Measurements from ENCODE around the gene ASCC1. TPM values are rescaled to one million over a fixed set of nuclear protein-coding genes. Genes with fewer than 3 reads are reported as not detected.

The ASCC1 gene
- total and polyA plus RNA-seq, 2 of the 13 experiments (the other 11 are each of a cell fraction or from before 2014, with no cell fraction given), result 21.6 to 30.1 TPM

DNA sequence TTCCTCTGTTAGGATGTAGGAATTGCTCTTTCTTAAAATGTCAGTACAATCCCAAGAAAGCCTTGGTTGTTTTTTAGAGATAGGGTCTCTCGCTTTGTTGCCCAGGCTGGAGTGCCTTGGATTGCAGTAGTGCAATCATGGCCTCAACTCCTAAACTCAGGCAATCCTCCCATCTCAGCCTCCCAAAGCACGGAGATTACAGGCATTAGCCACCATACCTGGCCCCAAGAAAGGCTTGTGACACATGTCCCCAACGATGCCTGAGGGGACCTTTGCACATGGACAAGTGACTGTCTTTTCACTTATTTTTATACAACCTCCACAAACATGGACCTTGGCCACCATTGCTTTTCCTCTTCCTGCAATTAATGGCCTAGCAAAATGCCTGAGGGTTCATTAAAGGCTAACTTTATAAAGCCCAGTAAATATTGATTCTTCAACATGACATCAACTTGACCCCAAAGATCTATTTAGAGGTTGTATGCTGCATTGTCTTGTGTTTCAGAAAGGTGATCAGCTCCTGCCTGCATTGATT lies 117.7 kb downstream of the ASCC1 start (continued):
- TF ChIP-seq ZC3H13 (CRISPR knock-in tag; IDR thresholded peaks at IDR 0.05) (no peak), ZNF263 (CRISPR knock-in tag; IDR thresholded peaks at IDR 0.05) (no peak), ZNF296 (CRISPR knock-in tag; conservative IDR thresholded peaks at IDR 0.05) (no peak), ZNF382 (CRISPR knock-in tag; IDR thresholded peaks at IDR 0.05; ENCODE audit: borderline replicate concordance) (no peak), PHF8 (CRISPR knock-in tag; IDR thresholded peaks at IDR 0.05) (no peak), ELF4 (CRISPR knock-in tag; IDR thresholded peaks at IDR 0.05; ENCODE audit: borderline replicate concordance) (peak; percentile 42; the same call in 1 of the 2 replicates), TFDP1 (CRISPR knock-in tag; IDR thresholded peaks at IDR 0.05; ENCODE audit: borderline replicate concordance) (no peak), PHF20 (CRISPR knock-in tag; IDR thresholded peaks at IDR 0.05) (no peak), HINFP (CRISPR knock-in tag; IDR thresholded peaks at IDR 0.05; ENCODE audit: low read depth) (no peak), ZNF556 (CRISPR knock-in tag; IDR thresholded peaks at IDR 0.05; ENCODE audit: borderline replicate concordance) (0 out of 2 replicates have a peak, but pooled peaks have one; percentile 69), SUZ12 (IDR thresholded peaks at IDR 0.05; ENCODE audit: low read depth, low read length) (no peak), ZNF672 (CRISPR knock-in tag; IDR thresholded peaks at IDR 0.05) (no peak), HNRNPUL1 (IDR thresholded peaks at IDR 0.05; ENCODE audit: low read depth, low read length) (no peak), DRAP1 (CRISPR knock-in tag; IDR thresholded peaks at IDR 0.05) (peak; percentile 46; the same call in 1 of the 2 replicates), KMT2A (CRISPR knock-in tag; IDR thresholded peaks at IDR 0.05) (no peak), ZKSCAN1 (IDR thresholded peaks at IDR 0.05; ENCODE audit: low read length) (no peak), NRL (CRISPR knock-in tag; IDR thresholded peaks at IDR 0.05; ENCODE audit: borderline replicate concordance) (no peak), NR2F2 (IDR thresholded peaks at IDR 0.05; ENCODE audit: borderline replicate concordance, low read depth) (peak; percentile 97), ZMAT3 (CRISPR knock-in tag; conservative IDR thresholded peaks at IDR 0.05) (no peak), POLR2A (IDR thresholded peaks at IDR 0.05; ENCODE audit: insufficient read depth in 1 of 2, low read depth in 2 of 2, low read length in 2 of 2) (0 out of 4 replicates have a peak, but pooled peaks of 1 of the 2 experiments have one; percentile 18), CCDC6 (CRISPR knock-in tag; IDR thresholded peaks at IDR 0.05) (no peak), HIC2 (CRISPR knock-in tag; IDR thresholded peaks at IDR 0.05; ENCODE audit: low read depth) (no peak), REL (CRISPR knock-in tag; conservative IDR thresholded peaks at IDR 0.05) (no peak), IRF2 (CRISPR knock-in tag; IDR thresholded peaks at IDR 0.05) (peak; percentile 81), ESRRA (CRISPR knock-in tag; IDR thresholded peaks at IDR 0.05; ENCODE audit: low read depth) (0 out of 2 replicates have a peak, but pooled peaks have one; percentile 38), TCF7L2 (IDR thresholded peaks at IDR 0.05; ENCODE audit: low read depth, low read length) (no peak; the same call in 1 of the 2 replicates)
- TF ChIP-seq, protein P1, sequence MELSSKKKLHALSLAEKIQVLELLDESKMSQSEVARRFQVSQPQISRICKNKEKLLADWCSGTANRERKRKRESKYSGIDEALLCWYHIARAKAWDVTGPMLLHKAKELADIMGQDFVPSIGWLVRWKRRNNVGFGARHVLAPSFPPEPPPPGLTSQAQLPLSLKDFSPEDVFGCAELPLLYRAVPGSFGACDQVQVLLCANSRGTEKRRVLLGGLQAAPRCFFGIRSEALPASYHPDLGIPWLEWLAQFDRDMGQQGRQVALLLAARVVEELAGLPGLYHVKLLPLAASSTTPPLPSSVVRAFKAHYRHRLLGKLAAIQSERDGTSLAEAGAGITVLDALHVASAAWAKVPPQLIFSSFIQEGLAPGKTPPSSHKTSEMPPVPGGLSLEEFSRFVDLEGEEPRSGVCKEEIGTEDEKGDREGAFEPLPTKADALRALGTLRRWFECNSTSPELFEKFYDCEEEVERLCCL (CRISPR knock-in tag; IDR thresholded peaks at IDR 0.05; ENCODE audit: borderline replicate concordance), result no peak

All from HepG2 (cell line).